Ovary (tissue), 3 donors: Measurements from ENCODE around the gene PAM.

ENCODE experiments used
- EP300 ChIP-seq: sonication (generic); formaldehyde crosslinking; IDR thresholded peaks from one replicate; pipeline ENCODE4 v1.6.1; 2017; ENCODE audit warnings: antibody characterized with exemption
- POLR2A ChIP-seq: fragments of 450-650 bp; IDR thresholded peaks from one replicate; pipeline ENCODE4 v1.6.1; 2017; ENCODE audit warnings: antibody characterized with exemption, mild to moderate bottlenecking, moderate library complexity
- TF ChIP-seq, protein P1 (sequence below), 3 donors: fragments of 450-650 bp in 2 of 3; fragments of 200-600 bp in 1 of 3; IDR thresholded peaks; one replicate each; pipeline versions ENCODE4 v1.5.1 to v1.8.0; 2016 to 2022; ENCODE audit warnings: antibody characterized with exemption in 3 of 3, mild to moderate bottlenecking in 1 of 3
- donor health status: DM: no; HTN: no; CAD: no.

GRCh38 chr5:103003872-103004271 lies 248.8 kb downstream of the PAM start:
- TF ChIP-seq, protein P1, sequence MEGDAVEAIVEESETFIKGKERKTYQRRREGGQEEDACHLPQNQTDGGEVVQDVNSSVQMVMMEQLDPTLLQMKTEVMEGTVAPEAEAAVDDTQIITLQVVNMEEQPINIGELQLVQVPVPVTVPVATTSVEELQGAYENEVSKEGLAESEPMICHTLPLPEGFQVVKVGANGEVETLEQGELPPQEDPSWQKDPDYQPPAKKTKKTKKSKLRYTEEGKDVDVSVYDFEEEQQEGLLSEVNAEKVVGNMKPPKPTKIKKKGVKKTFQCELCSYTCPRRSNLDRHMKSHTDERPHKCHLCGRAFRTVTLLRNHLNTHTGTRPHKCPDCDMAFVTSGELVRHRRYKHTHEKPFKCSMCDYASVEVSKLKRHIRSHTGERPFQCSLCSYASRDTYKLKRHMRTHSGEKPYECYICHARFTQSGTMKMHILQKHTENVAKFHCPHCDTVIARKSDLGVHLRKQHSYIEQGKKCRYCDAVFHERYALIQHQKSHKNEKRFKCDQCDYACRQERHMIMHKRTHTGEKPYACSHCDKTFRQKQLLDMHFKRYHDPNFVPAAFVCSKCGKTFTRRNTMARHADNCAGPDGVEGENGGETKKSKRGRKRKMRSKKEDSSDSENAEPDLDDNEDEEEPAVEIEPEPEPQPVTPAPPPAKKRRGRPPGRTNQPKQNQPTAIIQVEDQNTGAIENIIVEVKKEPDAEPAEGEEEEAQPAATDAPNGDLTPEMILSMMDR (IDR thresholded peaks at IDR 0.05) = no peak
- TF ChIP-seq POLR2A = no peak
- no peak for TF ChIP-seq EP300
